ENCODE data around the gene CACNG4. TPM values are rescaled to one million over a fixed set of nuclear protein-coding genes. Genes with fewer than 3 reads are reported as not detected.

The CACNG4 gene
- under 1 TPM in 1 of 4 donors, not detected in 3; 0.44 TPM for total RNA-seq

- no peaks in the 10 kb centered on the region for H3K9me3 ChIP-seq
- no peak for TF ChIP-seq POLR2A (IDR thresholded peaks at IDR 0.05)
- TF ChIP-seq EP300 (IDR thresholded peaks at IDR 0.05), result no peak
- TF ChIP-seq, protein P1, sequence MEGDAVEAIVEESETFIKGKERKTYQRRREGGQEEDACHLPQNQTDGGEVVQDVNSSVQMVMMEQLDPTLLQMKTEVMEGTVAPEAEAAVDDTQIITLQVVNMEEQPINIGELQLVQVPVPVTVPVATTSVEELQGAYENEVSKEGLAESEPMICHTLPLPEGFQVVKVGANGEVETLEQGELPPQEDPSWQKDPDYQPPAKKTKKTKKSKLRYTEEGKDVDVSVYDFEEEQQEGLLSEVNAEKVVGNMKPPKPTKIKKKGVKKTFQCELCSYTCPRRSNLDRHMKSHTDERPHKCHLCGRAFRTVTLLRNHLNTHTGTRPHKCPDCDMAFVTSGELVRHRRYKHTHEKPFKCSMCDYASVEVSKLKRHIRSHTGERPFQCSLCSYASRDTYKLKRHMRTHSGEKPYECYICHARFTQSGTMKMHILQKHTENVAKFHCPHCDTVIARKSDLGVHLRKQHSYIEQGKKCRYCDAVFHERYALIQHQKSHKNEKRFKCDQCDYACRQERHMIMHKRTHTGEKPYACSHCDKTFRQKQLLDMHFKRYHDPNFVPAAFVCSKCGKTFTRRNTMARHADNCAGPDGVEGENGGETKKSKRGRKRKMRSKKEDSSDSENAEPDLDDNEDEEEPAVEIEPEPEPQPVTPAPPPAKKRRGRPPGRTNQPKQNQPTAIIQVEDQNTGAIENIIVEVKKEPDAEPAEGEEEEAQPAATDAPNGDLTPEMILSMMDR (IDR thresholded peaks at IDR 0.05), result no peak
- no peak for DNase-seq (ENCODE audit: low spot score in 2 of 2)
- peaks cover 0 to 77% of the 10 kb centered on the region in 2 donors for H3K27me3 ChIP-seq
- H3K36me3 ChIP-seq, result no peaks in the 10 kb centered on the region
- H3K27ac ChIP-seq, result no peak within 1 kb of the TSS
- H3K4me1 ChIP-seq, result peaks cover 0 to 28% (median 13%) of the 10 kb centered on the region in 4 donors
- WGBS, 2 donors, result 4 to 8% methylated on average over 42 to 52 of the region's 71 CpGs
- H3K4me3 ChIP-seq, result peak within 1 kb of the TSS; percentile 15 to 46 (median 24)
Measured at GRCh38 chr17:66963909-66964771, at the start of gene CACNG4. Gene CACNG4 (plus strand): TSS chr17:66964707. CDS start chr17:66964912, 205 bp downstream.

DNA sequence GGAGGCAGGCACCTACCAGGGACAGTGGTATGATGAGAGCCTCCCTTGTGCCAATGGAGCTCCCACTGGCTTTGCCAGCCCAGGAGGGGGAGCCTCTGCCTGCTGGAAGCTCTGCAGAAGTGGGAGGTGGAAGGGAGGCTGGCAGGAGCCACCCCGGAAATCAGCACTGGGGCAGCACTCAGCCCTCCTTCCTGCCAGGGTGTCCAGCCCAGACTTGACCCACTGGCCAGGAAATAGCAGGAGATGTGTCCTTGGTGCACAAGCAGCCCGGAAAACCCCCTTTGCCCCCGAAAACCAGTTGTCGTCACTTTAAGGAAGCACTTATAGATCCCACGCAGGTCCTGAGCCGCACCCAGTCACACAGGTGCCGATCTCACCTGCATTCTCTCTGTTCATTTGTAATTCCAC lies 49.3 kb upstream of the CACNG4 start:
- Histone ChIP-seq H3K36me3 (no peaks in the 10 kb centered on the region), H3K4me1 (no peaks in the 10 kb centered on the region), H3K9me3 (peaks cover 0 to 23% (median 0%) of the 10 kb centered on the region in 4 donors), H3K27me3 (no peaks in the 10 kb centered on the region), H3K27ac (no peak overlapping the region), H3K4me3 (no peak overlapping the region)
- TF ChIP-seq EP300 (IDR thresholded peaks at IDR 0.05) (no peak), POLR2A (IDR thresholded peaks at IDR 0.05) (no peak)
- TF ChIP-seq, protein P1 (IDR thresholded peaks at IDR 0.05), result no peak
- DNase-seq (ENCODE audit: low spot score in 2 of 2), result no peak
- WGBS, 2 donors, result 72 to 80% methylated on average over 7 of the region's 7 CpGs

DNA sequence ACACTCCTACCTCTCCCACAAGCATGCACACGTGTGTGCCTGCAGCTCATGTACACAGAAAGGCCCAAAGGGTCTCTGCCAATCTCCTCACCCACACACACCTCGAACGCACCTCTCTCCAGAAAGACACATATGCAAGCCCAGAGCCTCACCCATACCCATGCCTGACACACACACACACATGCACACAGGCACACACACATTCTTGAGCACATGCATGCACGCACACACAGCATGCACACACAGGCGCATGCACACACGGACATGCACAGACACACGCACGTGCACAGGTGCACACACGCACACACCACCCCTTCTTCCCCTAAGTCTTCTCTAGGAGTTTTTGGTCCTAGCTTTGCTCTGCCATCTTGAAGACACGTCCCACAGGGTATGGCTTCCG lies 48.7 kb upstream of the CACNG4 start:
- H3K27ac ChIP-seq, result no peak overlapping the region
- H3K27me3 ChIP-seq, result no peaks in the 10 kb centered on the region
- H3K4me3 ChIP-seq, result no peak overlapping the region
- 89 to 92% methylated on average over 11 of the region's 11 CpGs for WGBS, 2 donors
- H3K36me3 ChIP-seq, result no peaks in the 10 kb centered on the region
- TF ChIP-seq EP300 (IDR thresholded peaks at IDR 0.05), result no peak
- TF ChIP-seq, protein P1 (IDR thresholded peaks at IDR 0.05), result no peak
- no peak for TF ChIP-seq POLR2A (IDR thresholded peaks at IDR 0.05)
- no peaks in the 10 kb centered on the region for H3K4me1 ChIP-seq
- no peak for DNase-seq (ENCODE audit: low spot score in 2 of 2)
- H3K9me3 ChIP-seq, result peaks cover 0 to 27% (median 0%) of the 10 kb centered on the region in 4 donors

DNA sequence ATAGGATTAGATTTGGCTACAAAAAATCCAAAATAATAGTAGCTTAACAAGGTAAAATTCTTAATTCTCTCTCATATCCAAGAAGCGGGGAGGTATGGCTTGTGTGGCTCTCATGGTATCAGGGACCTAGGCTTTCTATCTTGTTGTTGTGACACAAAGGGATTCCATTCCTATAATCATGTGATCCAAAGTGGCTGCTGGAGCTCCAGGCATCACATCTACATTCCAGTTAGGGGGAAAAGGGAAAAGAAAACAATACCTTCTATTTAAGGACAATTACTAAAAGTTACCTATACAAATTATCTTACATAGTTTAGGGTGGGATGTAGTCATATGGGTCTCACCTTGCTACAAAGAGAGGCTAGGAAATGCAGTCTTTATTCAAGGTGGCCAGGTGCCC lies 47.6 kb upstream of the CACNG4 start:
- Histone ChIP-seq H3K27ac (no peak overlapping the region), H3K27me3 (no peaks in the 10 kb centered on the region), H3K4me3 (no peak overlapping the region), H3K9me3 (peaks cover 0 to 37% (median 0%) of the 10 kb centered on the region in 4 donors), H3K4me1 (no peaks in the 10 kb centered on the region), H3K36me3 (no peaks in the 10 kb centered on the region)
- no peak for DNase-seq (ENCODE audit: low spot score in 2 of 2)
- 96 to 100% methylated on average over 1 of the region's 1 CpG for WGBS, 2 donors
- no peak for TF ChIP-seq EP300 (IDR thresholded peaks at IDR 0.05)
- TF ChIP-seq, protein P1 (IDR thresholded peaks at IDR 0.05), result no peak
- no peak for TF ChIP-seq POLR2A (IDR thresholded peaks at IDR 0.05)

DNA sequence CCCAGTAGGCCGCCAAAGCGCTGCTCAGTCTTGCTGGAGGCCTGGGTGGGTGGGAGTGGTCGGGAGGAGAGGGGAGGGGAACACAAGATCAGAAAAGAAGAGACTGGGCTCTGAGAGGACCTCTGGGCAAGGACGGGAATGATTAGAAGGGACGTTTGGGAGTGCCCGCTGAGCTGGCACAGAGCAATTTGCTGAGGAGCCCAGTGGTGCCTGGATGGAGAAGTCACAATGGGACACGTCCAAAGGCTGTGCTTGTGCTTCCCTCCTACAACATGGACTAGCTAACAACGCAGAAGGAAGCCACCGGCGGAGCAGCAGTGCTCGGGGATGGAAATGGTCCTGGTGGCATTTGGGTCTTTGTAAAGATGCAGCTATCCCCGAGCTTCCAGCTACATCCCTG lies 45.6 kb upstream of the CACNG4 start:
- no peak overlapping the region for H3K27ac ChIP-seq
- H3K36me3 ChIP-seq, result no peaks in the 10 kb centered on the region
- 81 to 83% methylated on average over 12 of the region's 12 CpGs for WGBS, 2 donors
- TF ChIP-seq EP300 (IDR thresholded peaks at IDR 0.05) (no peak), POLR2A (IDR thresholded peaks at IDR 0.05) (no peak)
- TF ChIP-seq, protein P1 (IDR thresholded peaks at IDR 0.05), result no peak
- peaks cover 0 to 38% (median 0%) of the 10 kb centered on the region in 4 donors for H3K9me3 ChIP-seq
- no peaks in the 10 kb centered on the region for H3K27me3 ChIP-seq
- no peaks in the 10 kb centered on the region for H3K4me1 ChIP-seq
- no peak overlapping the region for H3K4me3 ChIP-seq
- DNase-seq (ENCODE audit: low spot score in 2 of 2), result no peak
